HFFc6 (cell line): ENCODE data around the gene LRP3. TPM values are rescaled to one million over a fixed set of nuclear protein-coding genes. Genes with fewer than 3 reads are reported as not detected.

Experiments
- DNase-seq: peaks from one replicate; pipeline ENCODE4 v3.0.0-alpha.2; 2018
- H3K27ac Mint-ChIP-seq: 2 replicates; pipeline ENCODE4 v1.8.0; 2020; ENCODE audit warnings: mild to moderate bottlenecking, mixed read lengths
- H3K27me3 Mint-ChIP-seq: 2 replicates; pipeline ENCODE4 v1.8.0; 2021; ENCODE audit warnings: mild to moderate bottlenecking, moderate library complexity, mixed read lengths; ENCODE audit not compliant: insufficient read depth
- H3K36me3 Mint-ChIP-seq: 2 replicates; pipeline ENCODE4 v1.8.0; 2021; ENCODE audit warnings: low read depth, mixed read lengths
- H3K4me1 Mint-ChIP-seq: 2 replicates; pipeline ENCODE4 v1.8.0; 2020; ENCODE audit warnings: low read depth, mixed read lengths
- H3K4me3 Mint-ChIP-seq: 2 replicates; pipeline ENCODE4 v1.8.0; 2020; ENCODE audit warnings: mild to moderate bottlenecking, moderate library complexity, mixed read lengths
- H3K9me3 Mint-ChIP-seq: 2 replicates; pipeline ENCODE4 v1.8.0; 2020; ENCODE audit warnings: mild to moderate bottlenecking, mixed read lengths
- total RNA-seq, 6 experiments: library from RNA; stranded (reverse); fragmentation: NEBNext Ultra II Directional; extraction: Animal tissue kit (Norgen Biotek cat#: 25700); gene quantifications; 2 replicates in 1 of 6; 3 replicates in 5 of 6; pipeline ENCODE4 v1.2.3, GENCODE V29; 2021
- TF ChIP-seq, protein P1 (sequence below): fragments of 200-600 bp; sonication (generic); IDR thresholded peaks from 2 replicates; pipeline ENCODE4 v1.5.0; 2021; ENCODE audit warnings: antibody characterized with exemption, mild to moderate bottlenecking

LRP3 gene
- total RNA-seq, 6 experiments from 2014 or later: 1.9 to 17.7 (median 2.4) TPM

DNA sequence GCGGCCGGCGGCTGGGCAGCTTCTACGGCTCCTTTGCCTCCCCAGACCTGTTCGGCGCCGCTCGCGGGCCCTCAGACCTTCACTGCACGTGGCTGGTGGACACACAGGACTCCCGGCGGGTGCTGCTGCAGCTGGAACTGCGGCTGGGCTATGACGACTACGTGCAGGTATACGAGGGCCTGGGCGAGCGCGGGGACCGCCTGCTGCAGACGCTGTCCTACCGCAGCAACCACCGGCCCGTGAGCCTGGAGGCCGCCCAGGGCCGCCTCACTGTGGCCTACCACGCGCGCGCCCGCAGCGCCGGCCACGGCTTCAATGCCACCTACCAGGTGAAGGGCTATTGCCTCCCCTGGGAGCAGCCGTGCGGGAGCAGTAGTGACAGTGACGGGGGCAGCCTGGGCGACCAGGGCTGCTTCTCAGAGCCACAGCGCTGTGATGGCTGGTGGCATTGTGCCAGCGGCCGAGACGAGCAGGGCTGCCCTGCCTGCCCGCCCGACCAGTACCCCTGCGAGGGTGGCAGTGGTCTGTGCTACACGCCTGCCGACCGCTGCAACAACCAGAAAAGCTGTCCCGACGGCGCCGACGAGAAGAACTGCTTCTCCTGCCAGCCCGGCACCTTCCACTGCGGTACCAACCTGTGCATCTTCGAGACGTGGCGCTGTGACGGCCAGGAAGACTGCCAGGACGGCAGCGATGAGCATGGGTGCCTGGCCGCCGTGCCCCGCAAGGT lies 11.6 kb downstream of the LRP3 start:
- Mint-ChIP-seq H3K27me3 (peaks cover 6% of the 10 kb centered on the region; the same call in 1 of the 2 replicates), H3K27ac (no peak overlapping the region), H3K4me1 (no peaks in the 10 kb centered on the region), H3K4me3 (no peak overlapping the region), H3K9me3 (no peaks in the 10 kb centered on the region), H3K36me3 (no peaks in the 10 kb centered on the region)
- no peak for DNase-seq
- TF ChIP-seq, protein P1, sequence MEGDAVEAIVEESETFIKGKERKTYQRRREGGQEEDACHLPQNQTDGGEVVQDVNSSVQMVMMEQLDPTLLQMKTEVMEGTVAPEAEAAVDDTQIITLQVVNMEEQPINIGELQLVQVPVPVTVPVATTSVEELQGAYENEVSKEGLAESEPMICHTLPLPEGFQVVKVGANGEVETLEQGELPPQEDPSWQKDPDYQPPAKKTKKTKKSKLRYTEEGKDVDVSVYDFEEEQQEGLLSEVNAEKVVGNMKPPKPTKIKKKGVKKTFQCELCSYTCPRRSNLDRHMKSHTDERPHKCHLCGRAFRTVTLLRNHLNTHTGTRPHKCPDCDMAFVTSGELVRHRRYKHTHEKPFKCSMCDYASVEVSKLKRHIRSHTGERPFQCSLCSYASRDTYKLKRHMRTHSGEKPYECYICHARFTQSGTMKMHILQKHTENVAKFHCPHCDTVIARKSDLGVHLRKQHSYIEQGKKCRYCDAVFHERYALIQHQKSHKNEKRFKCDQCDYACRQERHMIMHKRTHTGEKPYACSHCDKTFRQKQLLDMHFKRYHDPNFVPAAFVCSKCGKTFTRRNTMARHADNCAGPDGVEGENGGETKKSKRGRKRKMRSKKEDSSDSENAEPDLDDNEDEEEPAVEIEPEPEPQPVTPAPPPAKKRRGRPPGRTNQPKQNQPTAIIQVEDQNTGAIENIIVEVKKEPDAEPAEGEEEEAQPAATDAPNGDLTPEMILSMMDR: no peak

DNA sequence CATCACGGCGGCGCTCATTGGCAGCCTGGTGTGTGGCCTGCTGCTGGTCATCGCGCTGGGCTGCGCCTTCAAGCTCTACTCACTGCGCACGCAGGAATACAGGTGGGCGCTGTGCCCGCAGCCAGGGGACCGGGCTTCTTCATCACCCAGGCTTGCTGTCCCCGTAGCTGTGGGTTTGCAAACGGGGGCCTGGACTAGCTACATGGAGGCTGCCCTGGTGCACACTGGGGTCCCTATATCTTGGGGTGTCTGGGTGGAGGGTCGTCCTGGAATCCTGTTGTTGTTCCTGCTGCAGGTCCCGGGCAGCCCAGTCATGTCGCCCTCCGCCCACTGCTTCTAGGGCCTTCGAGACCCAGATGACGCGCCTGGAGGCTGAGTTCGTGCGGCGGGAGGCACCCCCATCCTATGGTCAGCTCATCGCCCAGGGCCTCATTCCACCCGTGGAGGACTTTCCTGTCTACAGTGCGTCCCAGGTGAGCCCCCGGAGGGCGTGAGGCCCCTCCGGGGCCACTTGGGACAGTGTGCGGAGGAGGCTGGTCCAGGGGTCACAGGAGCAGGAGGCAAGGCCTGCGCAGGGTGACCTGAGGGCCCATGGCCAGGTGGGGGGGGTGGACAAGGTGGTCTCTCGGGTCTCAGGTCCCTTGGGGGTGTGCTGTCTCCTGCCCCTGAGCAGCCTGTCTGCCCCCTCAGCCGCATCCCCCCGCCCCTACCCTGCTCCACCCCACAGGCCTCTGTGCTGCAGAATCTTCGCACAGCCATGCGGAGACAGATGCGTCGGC lies 12.3 kb downstream of the LRP3 start:
- Mint-ChIP-seq H3K4me1 (no peaks in the 10 kb centered on the region), H3K36me3 (no peaks in the 10 kb centered on the region), H3K4me3 (no peak overlapping the region), H3K9me3 (no peaks in the 10 kb centered on the region), H3K27me3 (peaks cover 4% of the 10 kb centered on the region; the same call in 1 of the 2 replicates), H3K27ac (no peak overlapping the region)
- TF ChIP-seq, protein P1: no peak
- DNase-seq: no peak

- DNase-seq: no peak
- TF ChIP-seq, protein P1: no peak
- no peaks in the 10 kb centered on the region for H3K9me3 Mint-ChIP-seq
- no peaks in the 10 kb centered on the region for H3K36me3 Mint-ChIP-seq
- H3K4me3 Mint-ChIP-seq: no peak overlapping the region
- no peaks in the 10 kb centered on the region for H3K4me1 Mint-ChIP-seq
- no peak overlapping the region for H3K27ac Mint-ChIP-seq
- H3K27me3 Mint-ChIP-seq: peaks cover 7% of the 10 kb centered on the region
Observed at GRCh38 chr19:33207040-33207620, 13.0 kb downstream of the LRP3 start.

DNA sequence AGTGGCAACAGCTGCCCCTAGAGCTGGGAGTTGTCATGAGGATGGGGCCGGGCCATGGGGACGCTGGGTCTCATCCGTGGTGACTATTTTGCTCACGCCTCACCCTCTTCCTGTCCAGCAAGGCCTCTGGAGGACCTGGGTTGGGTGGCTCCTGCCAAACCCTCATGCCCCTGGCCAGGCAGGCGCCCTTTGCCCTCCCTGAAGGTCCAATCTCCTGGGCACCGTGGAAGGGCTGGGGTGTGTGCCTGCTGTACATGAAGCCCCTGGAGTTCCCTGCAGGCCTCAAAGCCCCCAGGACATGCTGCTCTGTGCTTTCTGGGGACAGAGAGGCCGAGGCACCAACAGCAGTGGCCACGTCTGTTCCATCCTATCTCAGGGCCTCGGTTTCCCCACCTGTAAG lies 13.8 kb downstream of the LRP3 start:
- Mint-ChIP-seq H3K36me3 (no peaks in the 10 kb centered on the region), H3K4me1 (no peaks in the 10 kb centered on the region), H3K4me3 (no peak overlapping the region), H3K27ac (no peak overlapping the region), H3K9me3 (no peaks in the 10 kb centered on the region), H3K27me3 (peaks cover 7% of the 10 kb centered on the region)
- DNase-seq: no peak
- TF ChIP-seq, protein P1: no peak

GRCh38 chr19:33208371-33208895 lies 14.3 kb downstream of the LRP3 start:
- Mint-ChIP-seq H3K27me3 (peaks cover 7% of the 10 kb centered on the region), H3K4me1 (no peaks in the 10 kb centered on the region), H3K9me3 (no peaks in the 10 kb centered on the region), H3K27ac (no peak overlapping the region), H3K4me3 (no peak overlapping the region), H3K36me3 (no peaks in the 10 kb centered on the region)
- TF ChIP-seq, protein P1: no peak
- DNase-seq: no peak
